Measurements from ENCODE around the gene TUSC2. TPM values are rescaled to one million over a fixed set of nuclear protein-coding genes. Genes with fewer than 3 reads are reported as not detected.

The TUSC2 gene
- total and polyA plus RNA-seq, 2 of the 13 experiments (the other 11 are each of a cell fraction or from before 2014, with no cell fraction given), result 36.7 to 39.1 TPM

- TF ChIP-seq ZNF724P (CRISPR knock-in tag; IDR thresholded peaks at IDR 0.05; ENCODE audit: borderline replicate concordance) (no peak), GFI1 (CRISPR knock-in tag; IDR thresholded peaks at IDR 0.05; ENCODE audit: borderline replicate concordance) (no peak), CBX2 (IDR thresholded peaks at IDR 0.05; ENCODE audit: low read depth, low read length) (no peak), CBX2 (CRISPR knock-in tag; IDR thresholded peaks at IDR 0.05; ENCODE audit: low read depth) (no peak), ZFP1 (CRISPR knock-in tag; IDR thresholded peaks at IDR 0.05) (no peak), ZBTB21 (CRISPR knock-in tag; IDR thresholded peaks at IDR 0.05) (no peak), ZMYM2 (CRISPR knock-in tag; IDR thresholded peaks at IDR 0.05) (no peak), ZNF468 (CRISPR knock-in tag; IDR thresholded peaks at IDR 0.05) (no peak), ZBTB4 (CRISPR knock-in tag; IDR thresholded peaks at IDR 0.05; ENCODE audit: borderline replicate concordance) (0 out of 2 replicates have a peak, but pooled peaks have one; percentile 32), ZSCAN5A (CRISPR knock-in tag; IDR thresholded peaks at IDR 0.05; ENCODE audit: borderline replicate concordance) (no peak), XRCC5 (optimal IDR thresholded peaks at IDR 0.05; ENCODE audit: low read length) (peak; percentile 26), ZFX (CRISPR knock-in tag; IDR thresholded peaks at IDR 0.05; ENCODE audit: low read depth) (0 out of 2 replicates have a peak, but pooled peaks have one; percentile 29), CTCF (CRISPR knock-in tag; IDR thresholded peaks at IDR 0.05) (peak; percentile 56), ZNF430 (CRISPR knock-in tag; IDR thresholded peaks at IDR 0.05) (no peak), STAG1 (CRISPR knock-in tag; IDR thresholded peaks at IDR 0.05) (peak; percentile 34), U2AF1 (optimal IDR thresholded peaks at IDR 0.05; ENCODE audit: low read depth, low read length) (no peak), NCOA5 (CRISPR knock-in tag; IDR thresholded peaks at IDR 0.05) (no peak), NR2F2 (IDR thresholded peaks at IDR 0.05; ENCODE audit: borderline replicate concordance, low read depth) (no peak), CEBPG (CRISPR knock-in tag; IDR thresholded peaks at IDR 0.05) (no peak), RAD21 (CRISPR knock-in tag; IDR thresholded peaks at IDR 0.05) (0 out of 2 replicates have a peak, but pooled peaks have one; percentile 26)
- TF ChIP-seq, protein P1, sequence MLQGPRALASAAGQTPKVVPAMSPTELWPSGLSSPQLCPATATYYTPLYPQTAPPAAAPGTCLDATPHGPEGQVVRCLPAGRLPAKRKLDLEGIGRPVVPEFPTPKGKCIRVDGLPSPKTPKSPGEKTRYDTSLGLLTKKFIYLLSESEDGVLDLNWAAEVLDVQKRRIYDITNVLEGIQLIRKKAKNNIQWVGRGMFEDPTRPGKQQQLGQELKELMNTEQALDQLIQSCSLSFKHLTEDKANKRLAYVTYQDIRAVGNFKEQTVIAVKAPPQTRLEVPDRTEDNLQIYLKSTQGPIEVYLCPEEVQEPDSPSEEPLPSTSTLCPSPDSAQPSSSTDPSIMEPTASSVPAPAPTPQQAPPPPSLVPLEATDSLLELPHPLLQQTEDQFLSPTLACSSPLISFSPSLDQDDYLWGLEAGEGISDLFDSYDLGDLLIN (CRISPR knock-in tag; IDR thresholded peaks at IDR 0.05; ENCODE audit: borderline replicate concordance), result no peak
- TF ChIP-seq, protein P2, sequence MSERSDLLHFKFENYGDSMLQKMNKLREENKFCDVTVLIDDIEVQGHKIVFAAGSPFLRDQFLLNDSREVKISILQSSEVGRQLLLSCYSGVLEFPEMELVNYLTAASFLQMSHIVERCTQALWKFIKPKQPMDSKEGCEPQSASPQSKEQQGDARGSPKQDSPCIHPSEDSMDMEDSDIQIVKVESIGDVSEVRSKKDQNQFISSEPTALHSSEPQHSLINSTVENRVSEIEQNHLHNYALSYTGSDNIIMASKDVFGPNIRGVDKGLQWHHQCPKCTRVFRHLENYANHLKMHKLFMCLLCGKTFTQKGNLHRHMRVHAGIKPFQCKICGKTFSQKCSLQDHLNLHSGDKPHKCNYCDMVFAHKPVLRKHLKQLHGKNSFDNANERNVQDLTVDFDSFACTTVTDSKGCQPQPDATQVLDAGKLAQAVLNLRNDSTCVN (CRISPR knock-in tag; IDR thresholded peaks at IDR 0.05; ENCODE audit: borderline replicate concordance), result no peak
Observed at GRCh38 chr3:50342813-50343633, 15.0 kb upstream of the TUSC2 start (continued).

Data from HepG2 (cell line).